Islet of Langerhans (tissue), 1 donor: ENCODE results near the gene RORB.
"Not testable (repeated sequence)": the region's sequence is repeated elsewhere in the genome, so short reads cannot be mapped to it uniquely, and the experiment has no call there.

Experiments
- FAIRE-seq: peaks from one replicate; lab custom pipeline; 2011; peaks lifted over from hg19 to GRCh38; lab: Jason Lieb, UNC

Gene RORB

DNA sequence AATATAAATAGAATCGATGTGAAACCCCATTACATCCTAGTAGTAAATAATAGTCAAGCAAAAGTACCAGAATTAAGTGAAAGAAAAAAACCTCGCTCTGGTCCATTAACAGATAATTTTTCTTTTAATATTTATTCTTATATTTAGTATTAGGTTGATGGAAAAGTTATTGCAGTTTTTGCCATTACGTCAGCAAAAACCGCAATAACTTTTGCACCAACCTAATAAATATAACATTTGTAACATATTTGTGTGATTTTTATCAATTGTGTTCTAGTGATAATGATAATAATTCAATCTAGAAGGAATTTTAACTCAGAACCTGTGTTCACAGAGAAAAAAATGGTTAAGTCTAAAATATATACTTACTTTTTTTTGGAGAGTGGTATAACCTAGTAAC, 16.1 kb downstream of the RORB start:
- FAIRE-seq: peak; percentile 64

DNA sequence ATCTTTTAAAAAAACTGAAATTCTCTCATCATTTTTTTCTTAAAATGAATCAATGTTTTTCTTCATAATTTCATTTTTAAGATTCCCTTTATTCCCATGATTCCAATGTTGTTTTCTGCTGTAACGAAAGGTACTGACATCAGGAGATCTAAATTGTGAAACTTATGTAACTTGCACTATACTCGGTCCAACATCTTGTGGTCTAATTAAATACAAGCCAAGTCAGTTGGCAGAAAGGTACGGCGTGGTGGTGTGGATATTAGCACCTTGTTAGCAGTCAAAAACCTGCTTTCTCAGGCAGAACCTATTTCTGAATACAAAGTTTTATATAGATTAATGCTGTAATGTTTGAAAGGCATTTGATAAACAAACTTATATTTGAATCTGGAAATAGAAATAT, 20.1 kb downstream of the RORB start:
- no peak for FAIRE-seq

DNA sequence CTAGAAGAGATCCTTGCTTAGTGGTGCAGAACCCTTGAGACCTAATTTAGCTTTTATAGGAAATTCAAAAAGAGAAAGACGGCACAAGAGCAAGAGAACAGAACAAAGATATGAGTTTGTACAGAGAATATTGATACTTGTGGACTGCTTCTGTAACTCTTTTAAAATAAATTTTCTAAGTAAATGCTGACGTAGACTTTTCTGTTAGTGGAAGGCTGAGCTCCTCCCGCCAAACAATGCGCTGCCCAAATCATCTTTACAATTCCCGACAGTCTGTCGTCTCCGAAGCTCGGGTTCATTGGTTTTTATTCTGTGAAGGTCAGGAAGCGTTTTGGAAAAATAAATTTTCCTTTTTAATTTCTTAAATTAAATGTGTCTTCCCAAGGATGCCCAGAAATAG, 22.3 kb downstream of the RORB start:
- FAIRE-seq: no peak

DNA sequence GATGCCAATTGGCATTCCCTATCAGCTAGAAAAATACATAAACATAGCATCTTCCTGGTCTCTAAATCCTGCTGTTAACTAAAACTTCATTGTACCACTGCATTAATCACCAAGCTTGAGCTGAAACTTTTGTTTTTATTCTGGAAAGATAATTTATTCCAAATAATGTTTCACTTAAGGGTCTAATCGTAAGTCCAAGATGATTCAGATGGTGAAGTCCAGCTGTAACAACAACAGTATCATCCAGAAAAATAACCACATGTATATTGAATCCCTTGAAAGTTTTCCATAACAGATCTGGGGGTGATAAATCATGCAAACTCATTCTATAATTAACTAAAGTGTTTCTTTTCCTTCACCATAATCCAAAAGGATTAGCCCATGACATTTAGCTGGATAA, 23.9 kb downstream of the RORB start:
- FAIRE-seq: no peak

DNA sequence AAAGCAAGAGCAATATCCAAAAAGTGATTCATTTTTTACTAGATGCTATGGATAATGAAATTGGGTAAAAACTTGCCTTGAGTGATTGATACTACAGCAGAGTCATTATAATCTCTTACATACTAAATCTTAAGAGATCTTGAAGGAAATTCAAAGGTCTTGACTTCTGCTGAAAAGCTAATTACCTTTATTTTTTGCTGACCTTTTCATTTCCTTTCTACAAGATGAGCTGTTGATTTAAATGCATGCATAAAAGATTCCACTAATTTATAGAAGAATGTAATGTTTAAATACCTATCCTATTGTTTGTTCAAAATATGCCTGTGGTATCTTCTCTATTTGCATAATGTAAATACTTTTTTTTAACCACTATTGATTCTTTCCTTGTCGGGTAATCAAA, 27.2 kb downstream of the RORB start:
- no peak for FAIRE-seq

DNA sequence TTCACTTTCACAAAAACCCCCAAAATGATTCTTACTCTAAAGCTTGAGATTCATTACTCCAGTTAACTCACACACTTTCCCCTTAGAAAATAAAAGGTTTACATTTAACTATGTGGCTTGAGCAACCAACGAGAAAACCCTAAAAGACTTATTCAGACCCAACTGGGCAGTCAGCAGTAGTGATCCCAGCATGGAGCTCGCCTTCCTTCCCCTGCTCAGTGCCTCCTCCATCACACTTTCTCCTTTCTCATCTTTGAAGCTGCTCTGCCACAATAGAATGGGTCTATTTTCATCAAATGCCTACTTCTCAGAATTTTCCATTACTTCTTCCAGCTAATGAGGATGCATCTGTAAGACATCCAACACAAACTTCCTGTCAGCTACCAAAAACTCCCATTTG, 29.1 kb downstream of the RORB start:
- no peak for FAIRE-seq

DNA sequence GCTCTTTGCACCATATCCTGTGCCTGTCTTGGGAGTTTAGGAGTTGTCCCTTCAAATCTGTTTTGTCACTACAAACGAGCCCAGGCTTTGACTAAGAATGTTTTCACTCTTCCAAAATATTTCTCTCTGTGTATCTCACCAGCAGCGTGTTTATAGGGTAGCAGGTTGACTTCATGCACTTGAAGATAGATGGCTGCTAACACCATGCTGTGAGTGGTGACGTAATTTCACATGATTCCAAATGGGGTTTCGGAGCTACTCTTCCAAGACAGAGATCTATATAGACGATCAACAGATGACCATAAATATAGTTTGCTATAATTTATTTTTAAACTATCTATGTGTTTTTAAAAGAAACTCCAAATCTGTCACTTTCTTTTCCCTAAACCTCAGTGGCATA, 30.6 kb downstream of the RORB start:
- FAIRE-seq: no peak

DNA sequence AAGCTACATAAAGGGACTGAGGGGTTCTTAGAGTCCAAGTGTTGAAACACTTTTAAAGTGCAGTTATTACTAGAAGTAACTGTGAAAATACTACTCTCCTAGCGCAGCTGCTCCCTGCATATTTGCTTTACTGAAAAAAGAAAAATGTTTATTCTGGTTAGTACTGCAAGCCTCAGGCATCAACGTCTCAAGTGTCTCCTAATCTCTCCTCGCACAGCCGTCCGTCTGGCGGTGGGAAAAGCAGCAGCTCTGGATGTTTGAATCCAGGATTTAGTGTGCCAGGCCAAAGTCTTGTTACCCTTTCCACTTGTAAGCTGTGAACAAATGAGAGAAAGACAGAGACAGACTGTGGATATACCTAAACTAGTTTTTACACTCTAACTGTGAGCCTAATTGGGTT, 31.1 kb downstream of the RORB start:
- no peak for FAIRE-seq

DNA sequence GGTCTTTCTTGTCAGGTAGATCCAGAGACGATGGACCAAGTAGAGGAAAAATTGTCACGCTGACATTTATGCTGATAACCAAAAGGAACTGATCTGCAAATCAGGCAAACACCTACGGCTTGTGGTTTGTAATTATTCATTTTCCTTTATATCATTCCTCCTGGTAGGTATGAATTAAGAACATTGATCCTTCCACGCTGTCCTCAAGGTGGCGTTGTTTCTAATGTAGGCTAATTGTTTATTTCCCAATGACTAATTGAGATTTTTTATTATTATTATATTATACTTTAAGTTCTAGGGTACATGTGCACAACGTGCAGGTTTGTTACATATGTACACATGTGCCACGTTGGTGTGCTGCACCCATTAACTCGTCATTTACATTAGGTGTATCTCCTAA, 33.3 kb downstream of the RORB start:
- FAIRE-seq: not testable (repeated sequence)

DNA sequence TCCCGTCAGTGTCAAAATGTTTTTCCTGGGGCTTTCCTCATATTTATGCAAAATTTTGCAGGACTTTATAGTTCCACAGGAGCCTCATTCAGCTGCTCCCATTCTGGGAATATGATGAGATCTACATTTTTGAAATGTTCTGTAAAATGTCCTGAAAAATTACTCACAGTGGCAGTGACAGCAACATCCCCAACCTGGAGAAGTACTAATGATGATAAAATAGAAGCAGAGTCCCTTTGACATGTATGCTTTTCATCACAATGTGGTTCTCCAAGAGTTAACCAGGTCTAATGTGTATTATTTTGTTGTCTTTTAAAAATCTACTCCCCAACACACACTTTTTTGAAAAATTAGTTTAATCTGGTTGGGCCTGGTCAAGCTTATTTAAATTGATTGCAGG, 36.1 kb downstream of the RORB start:
- FAIRE-seq: no peak

DNA sequence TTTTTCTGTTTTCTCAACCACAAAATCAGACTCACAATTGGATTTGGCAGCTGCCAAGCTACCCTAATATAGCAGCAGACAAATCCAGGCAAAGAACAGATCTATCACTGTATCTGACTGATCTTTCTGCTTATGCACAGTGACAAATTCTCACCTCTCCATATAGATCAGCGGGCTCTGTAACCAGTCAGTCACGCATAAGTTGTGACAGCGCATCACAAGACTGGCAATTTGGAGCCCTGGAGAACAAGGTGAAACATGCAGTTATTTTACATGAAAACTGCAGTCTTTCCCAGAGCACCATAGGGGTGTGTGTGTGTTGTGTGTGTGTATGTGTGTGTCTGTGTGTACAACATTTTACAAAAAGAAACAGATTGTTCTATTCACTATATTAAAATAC, 37.7 kb downstream of the RORB start:
- FAIRE-seq: no peak

DNA sequence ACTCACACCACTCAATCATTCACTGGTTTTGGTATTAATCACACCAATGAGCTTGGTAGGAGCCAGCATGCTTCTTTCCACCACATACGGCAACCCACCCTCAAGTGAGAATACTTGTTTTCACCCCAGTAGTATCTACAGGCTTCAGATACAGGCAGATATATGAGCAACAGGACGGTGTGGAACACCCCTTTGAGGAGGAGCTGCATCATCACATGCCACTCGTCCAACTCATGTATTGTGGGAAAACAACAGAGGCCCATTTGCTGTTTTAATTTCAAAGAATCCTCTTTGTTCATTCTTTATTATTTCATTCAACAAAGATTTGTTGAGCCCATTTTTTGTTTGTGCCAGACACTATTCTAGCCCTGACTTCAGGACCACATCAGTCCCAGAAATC, 46.0 kb downstream of the RORB start:
- FAIRE-seq: no peak

DNA sequence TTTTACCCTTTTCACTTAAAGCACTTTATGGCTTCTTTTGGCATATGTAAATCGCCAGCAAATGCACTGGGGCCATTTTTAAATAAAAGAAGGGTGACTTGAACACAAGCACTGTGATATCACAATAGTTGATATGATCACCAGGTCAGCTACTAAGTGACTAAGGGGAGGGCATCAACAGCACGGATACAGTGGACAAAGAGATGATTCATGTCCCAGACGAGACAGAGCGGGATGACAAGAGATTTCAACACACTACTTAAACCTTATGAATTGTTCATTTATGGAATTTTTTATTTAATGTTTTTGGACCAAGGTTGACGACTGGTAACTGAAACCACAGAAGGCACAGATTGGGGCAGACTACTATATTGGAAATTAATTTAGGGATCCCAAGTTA, 54.1 kb downstream of the RORB start:
- FAIRE-seq: no peak

DNA sequence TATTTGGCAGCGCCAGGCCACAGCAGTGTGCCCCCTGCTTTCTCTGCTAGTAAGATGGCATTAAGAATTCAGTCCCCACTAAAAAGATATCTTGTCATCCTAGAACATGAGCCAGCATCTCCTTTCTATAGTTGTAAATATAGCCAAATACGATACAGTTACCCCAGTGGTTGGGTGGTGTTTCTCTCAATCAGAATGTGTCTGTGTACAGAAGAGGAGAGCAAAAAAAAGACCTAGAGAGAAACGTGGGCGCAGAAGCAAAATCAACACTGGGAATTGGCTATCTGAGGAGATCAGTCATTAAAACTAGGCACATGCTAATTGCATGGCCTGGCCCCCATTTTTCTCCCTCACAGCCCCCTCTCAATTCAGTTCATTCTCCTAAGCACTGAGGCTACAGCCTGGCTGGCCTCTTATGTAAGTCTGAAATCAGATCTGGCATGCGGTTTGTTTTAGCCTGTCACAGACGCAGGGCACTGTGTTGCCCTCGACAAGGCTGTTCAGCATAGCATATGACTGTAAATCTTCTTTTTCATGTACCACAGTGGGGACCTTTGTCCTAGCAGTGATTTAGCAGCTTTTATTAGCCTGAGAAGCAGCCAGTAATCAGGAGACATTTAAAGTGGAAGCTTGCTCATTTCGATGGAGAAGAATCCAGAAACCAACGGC, 57.8 kb downstream of the RORB start:
- FAIRE-seq: no peak

DNA sequence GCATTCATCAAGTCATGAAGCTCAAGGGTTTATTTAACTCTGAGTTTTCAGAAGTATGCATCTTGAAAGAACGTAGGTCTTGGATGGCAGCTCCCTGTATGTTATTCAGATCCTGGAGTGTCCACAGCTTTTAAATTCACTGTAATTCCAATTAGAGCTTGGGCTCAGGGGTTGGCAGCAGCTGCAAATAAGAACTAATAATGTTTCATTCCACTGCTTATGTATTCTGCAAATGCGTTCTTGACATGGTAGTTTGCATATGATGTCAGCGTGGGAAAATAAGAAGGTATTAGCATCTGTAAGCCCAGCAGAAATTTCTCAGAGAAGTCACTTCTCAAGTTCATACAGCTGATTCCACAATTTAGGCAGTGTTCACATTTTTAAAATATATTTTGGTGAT, 58.4 kb downstream of the RORB start:
- FAIRE-seq: no peak

DNA sequence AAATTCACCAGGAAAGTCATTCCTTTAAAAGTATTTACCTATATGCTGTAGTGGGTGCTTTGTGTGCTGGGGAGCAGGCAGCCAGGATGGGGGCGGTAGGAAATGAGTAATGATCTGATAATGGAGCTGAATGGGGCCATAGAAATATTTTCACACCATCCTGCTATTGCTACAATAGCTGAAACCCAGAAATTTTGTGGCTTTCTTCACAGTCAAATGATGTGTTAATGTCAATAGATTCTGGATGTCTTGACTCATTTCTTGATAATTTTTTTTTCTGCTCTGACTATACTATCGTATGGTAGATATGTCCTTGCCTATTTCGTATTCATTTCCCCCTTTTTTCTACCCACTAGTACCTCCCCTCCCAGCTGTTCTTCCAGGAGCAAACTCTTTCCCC, 59.5 kb downstream of the RORB start:
- no peak for FAIRE-seq

DNA sequence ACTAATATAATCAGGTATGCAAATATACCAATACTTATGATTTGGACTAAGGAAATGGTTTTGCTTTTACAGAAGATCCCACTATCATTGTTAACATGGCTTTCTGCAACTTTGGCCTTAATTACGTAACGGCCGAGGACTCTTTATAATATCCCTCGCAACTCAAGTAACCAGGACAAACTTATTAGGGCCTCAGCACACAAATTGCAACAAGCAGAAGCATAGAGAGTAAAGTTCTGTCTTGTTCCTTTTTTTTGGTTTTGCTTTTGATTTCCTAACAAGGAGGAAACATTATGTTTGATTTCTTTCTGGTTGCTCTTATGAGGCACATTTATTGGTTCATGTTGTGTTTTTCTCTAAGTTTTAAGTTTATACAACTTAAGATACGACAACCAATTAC, 60.4 kb downstream of the RORB start:
- no peak for FAIRE-seq

DNA sequence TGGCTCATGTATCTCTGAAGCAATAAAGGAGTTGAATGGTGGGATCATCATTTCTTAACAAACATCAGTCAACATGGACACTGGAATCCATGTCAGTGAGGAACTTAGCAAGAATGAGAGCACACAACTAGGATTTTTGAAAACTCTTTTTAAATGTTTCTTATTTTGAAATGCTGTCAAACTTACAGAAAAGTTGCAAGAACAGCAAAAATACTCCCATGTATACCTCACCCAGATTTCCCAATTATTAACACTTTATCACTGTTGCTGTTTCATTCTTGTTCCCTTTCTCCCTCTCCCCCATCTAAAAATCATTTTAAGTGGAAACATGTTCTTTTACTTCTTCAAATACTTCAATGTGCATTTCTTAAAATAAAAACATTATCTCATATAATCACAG, 65.5 kb downstream of the RORB start:
- FAIRE-seq: no peak

DNA sequence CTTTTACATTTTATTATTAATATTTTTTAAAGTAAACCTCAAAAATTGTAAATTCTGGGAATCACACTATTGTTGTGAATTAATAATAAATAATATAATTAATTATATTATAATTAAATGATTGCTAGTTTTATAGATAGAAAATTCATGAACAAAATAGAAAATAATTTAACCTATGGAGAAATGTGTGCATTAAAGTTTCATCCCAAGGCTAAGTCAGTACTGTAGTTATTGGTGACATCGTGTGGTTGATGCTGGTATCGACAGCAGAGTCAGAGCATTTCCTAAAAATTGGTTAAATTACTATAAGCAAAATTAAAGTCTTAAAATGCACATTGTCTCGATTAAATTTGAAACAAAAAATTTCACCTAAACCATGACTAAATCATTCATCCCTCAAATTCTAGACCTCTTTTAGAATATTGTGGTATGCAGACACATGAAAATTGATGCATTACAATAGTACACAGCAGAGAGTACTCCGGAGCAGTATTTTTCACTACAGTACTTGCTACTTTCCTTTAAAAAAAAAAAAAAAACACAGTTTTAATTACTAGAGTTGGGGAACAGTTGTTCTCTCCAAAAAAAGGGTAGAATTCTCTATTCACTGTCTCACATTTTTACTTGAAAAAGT, 73.9 kb downstream of the RORB start:
- FAIRE-seq: peak; percentile 91

DNA sequence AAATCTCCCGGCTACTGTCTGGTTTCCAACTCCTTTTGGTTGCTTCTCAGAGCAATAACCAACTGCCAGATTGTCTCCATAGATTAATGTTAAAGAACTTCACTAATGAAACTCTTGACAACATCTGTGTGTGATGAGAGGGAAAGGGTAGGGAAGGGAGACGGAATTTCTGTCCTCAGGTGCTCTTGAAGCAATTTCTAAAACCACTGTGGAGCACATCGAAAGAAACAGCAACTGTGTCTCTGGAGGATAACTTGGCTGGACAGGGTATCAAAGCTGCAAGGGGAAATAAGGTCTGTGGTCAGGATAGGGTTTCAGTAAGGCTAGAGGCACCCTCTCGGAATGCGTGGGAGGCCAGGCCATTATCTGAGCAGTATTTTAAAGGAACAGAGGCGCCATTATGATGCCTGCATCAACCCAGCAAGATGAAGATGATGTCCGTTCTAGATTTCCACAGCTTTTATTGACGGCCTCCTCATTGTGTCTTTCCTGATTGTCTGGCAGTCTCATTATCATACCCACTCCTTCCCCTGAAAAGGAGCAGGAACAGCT, 76.6 kb downstream of the RORB start:
- no peak for FAIRE-seq

DNA sequence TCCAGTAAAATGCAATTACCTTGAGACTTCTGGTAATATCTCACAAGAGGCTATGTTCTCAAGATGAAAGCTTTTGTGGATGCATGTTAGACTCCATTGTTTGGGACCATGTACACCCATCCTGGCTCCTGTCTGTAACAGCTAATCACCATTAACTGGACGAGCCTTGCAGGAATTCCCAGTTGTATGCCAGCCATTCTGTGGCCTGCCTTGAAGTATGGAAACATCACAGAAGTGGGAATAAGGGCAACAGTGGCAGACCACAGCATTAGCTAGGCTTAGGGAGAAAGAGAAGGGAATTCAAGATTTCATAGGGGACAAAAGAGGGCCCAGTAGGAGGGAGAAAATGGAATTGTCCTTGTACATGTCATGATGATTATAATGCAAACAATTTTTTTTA, 79.0 kb downstream of the RORB start:
- FAIRE-seq: no peak

DNA sequence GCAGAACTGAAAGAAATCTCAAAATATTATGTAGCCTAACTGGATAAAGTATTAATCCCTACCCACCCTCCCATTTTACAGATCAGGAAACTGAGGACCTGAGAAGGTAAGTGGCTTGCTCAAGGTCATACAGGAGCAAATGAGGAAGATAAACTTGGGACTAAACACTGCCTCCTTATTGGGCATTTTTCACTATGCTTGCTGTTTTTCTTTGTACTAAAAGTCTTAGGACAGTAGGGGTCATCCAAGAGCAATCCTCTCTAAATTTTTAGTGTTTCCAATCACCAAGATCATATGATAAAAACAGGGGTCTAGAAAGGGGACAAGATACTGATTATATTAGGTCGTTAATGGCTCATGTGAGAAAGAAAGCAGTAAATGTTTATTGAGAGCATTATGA, 80.8 kb downstream of the RORB start:
- FAIRE-seq: no peak

DNA sequence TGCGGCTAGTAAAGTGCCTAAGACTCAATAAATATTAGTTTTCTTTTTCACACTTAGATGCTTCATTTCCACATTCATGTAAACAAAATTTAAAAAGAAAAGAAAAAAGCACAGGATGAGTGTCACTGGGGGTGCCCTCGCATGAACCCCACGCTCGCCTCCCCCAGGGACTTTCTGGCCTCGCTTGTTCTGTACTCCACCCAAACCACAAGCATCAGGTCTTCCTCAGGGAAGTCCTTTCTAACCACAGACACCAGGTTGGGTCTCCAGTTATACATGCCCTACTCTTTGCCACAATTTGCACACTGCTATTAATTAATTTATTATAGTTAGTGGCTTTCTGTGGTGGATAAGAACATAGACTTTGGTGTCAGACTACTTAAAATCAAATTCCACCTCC, 92.4 kb downstream of the RORB start:
- no peak for FAIRE-seq

DNA sequence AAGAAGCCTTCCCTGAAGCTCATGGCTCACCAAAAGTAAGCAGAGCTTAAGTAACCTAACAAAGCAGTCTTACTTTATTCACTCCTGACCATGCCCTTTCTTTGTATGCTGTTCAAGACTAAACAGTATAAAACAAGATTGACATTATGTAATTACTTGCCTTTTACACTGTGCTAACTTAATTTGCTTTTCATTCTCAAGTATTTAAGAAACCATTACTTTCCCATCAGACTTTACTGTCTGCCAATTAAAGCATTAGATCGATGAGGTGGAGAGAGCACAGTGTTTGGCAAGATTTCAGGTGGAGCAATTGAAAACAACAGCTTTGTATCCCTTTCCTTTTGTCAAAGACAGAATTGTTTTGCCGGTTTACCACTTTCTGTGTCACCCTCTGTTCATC, 98.2 kb downstream of the RORB start:
- no peak for FAIRE-seq
